H9 (cell line): ENCODE measurements around the gene KDM2A. TPM values are rescaled to one million over a fixed set of nuclear protein-coding genes. Genes with fewer than 3 reads are reported as not detected.

Source experiments
- DNase-seq: peaks from one replicate; pipeline ENCODE4 v3.0.0-alpha.2; 2017
- H2AFZ ChIP-seq: one replicate; pipeline ENCODE4 v1.6.1; 2013; ENCODE audit warnings: mild to moderate bottlenecking, low read length, control low read depth, moderate library complexity
- H2AK5ac ChIP-seq: 2 replicates; pipeline ENCODE4 v1.6.1; 2013; ENCODE audit warnings: low read length, control low read depth, mixed read lengths; ENCODE audit not compliant: insufficient read length
- H2BK120ac ChIP-seq: one replicate; pipeline ENCODE4 v1.6.1; 2013; ENCODE audit warnings: low read depth, mild to moderate bottlenecking, low read length, control low read depth, inconsistent platforms; ENCODE audit not compliant: poor library complexity, severe bottlenecking
- H2BK12ac ChIP-seq: 2 replicates; pipeline ENCODE4 v1.6.1; 2013; ENCODE audit warnings: low read length, control low read depth, mixed read lengths, low read depth; ENCODE audit not compliant: insufficient read length
- H2BK15ac ChIP-seq: 2 replicates; pipeline ENCODE4 v1.6.1; 2013; ENCODE audit warnings: low read depth, low read length, control low read depth
- H2BK20ac ChIP-seq: one replicate; pipeline ENCODE4 v1.6.1; 2013; ENCODE audit warnings: low read depth, mild to moderate bottlenecking, low read length, control low read depth, inconsistent platforms; ENCODE audit not compliant: poor library complexity, severe bottlenecking
- H2BK5ac ChIP-seq: 2 replicates; pipeline ENCODE4 v1.6.1; 2013; ENCODE audit warnings: low read length, control low read depth, mixed read lengths; ENCODE audit not compliant: insufficient read length
- H3K14ac ChIP-seq: 2 replicates; pipeline ENCODE4 v1.6.1; 2013; ENCODE audit warnings: low read length, control low read depth; ENCODE audit not compliant: insufficient read depth
- H3K18ac ChIP-seq: 2 replicates; pipeline ENCODE4 v1.6.1; 2013; ENCODE audit warnings: low read depth, mild to moderate bottlenecking, mixed read lengths, low read length, control low read depth; ENCODE audit not compliant: insufficient read length
- H3K23ac ChIP-seq: 2 replicates; pipeline ENCODE4 v1.6.1; 2013; ENCODE audit warnings: low read length, control low read depth, mixed read lengths, low read depth; ENCODE audit not compliant: insufficient read length
- H3K23me2 ChIP-seq: 2 replicates; pipeline ENCODE4 v1.6.1; 2013; ENCODE audit warnings: low read depth, mild to moderate bottlenecking, mixed read lengths, low read length, control low read depth; ENCODE audit not compliant: insufficient read length, poor library complexity, severe bottlenecking
- H3K27ac ChIP-seq: 2 replicates; pipeline ENCODE4 v1.5.1; 2013; ENCODE audit warnings: low read length, control low read depth, mixed read lengths, low read depth; ENCODE audit not compliant: insufficient read length
- H3K27me3 ChIP-seq: 2 replicates; pipeline ENCODE4 v1.6.1; 2013; ENCODE audit warnings: low read length, control low read depth, inconsistent platforms; ENCODE audit not compliant: insufficient read depth
- H3K4ac ChIP-seq: 2 replicates; pipeline ENCODE4 v1.6.1; 2013; ENCODE audit warnings: low read depth, mild to moderate bottlenecking, control low read depth, inconsistent platforms, low read length, moderate library complexity
- H3K4me1 ChIP-seq: 2 replicates; pipeline ENCODE4 v1.6.1; 2013; ENCODE audit warnings: low read length, control low read depth, inconsistent platforms; ENCODE audit not compliant: insufficient read depth
- H3K4me2 ChIP-seq: 2 replicates; pipeline ENCODE4 v1.6.1; 2013; ENCODE audit warnings: low read length, control low read depth, mixed read lengths; ENCODE audit not compliant: insufficient read length, insufficient read depth
- H3K56ac ChIP-seq: 2 replicates; pipeline ENCODE4 v1.6.1; 2013; ENCODE audit warnings: low read depth, mild to moderate bottlenecking, mixed read lengths, low read length, control low read depth; ENCODE audit not compliant: insufficient read length
- H3K79me1 ChIP-seq: 2 replicates; pipeline ENCODE4 v1.6.1; 2013; ENCODE audit warnings: low read depth, mild to moderate bottlenecking, moderate library complexity, low read length, control low read depth, inconsistent platforms; ENCODE audit not compliant: insufficient read depth, poor library complexity, severe bottlenecking
- H3K79me2 ChIP-seq: 2 replicates; pipeline ENCODE4 v1.6.1; 2013; ENCODE audit warnings: low read length, control low read depth, inconsistent platforms; ENCODE audit not compliant: insufficient read depth
- H3K9ac ChIP-seq: 2 replicates; pipeline ENCODE4 v1.6.1; 2013; ENCODE audit warnings: low read length, control low read depth, mixed read lengths; ENCODE audit not compliant: insufficient read length; ENCODE audit errors: extremely low read depth
- H3K9me3 ChIP-seq: one replicate; pipeline ENCODE4 v1.6.1; 2013; ENCODE audit warnings: low read depth, low read length, inconsistent platforms; ENCODE audit not compliant: control insufficient read depth
- H3T11ph ChIP-seq: one replicate; pipeline ENCODE4 v1.6.1; 2013; ENCODE audit warnings: mild to moderate bottlenecking, low read length, control low read depth, inconsistent platforms
- H4K20me1 ChIP-seq: one replicate; pipeline ENCODE4 v1.6.1; 2013; ENCODE audit not compliant: control insufficient read depth, insufficient read length, insufficient read depth
- H4K5ac ChIP-seq: 2 replicates; pipeline ENCODE4 v1.6.1; 2013; ENCODE audit warnings: low read depth, mild to moderate bottlenecking, mixed read lengths, low read length, control low read depth; ENCODE audit not compliant: insufficient read length
- H4K8ac ChIP-seq: replicated peaks from 2 replicates; pipeline ENCODE4 v1.6.1; 2013; ENCODE audit warnings: low read length, control low read depth, mixed read lengths, low read depth; ENCODE audit not compliant: insufficient read length
- H4K91ac ChIP-seq: 2 replicates; pipeline ENCODE4 v1.6.1; 2013; ENCODE audit warnings: low read depth, mild to moderate bottlenecking, moderate library complexity, mixed read lengths, low read length, control low read depth; ENCODE audit not compliant: insufficient read length
- H3K27ac Mint-ChIP-seq, 3 experiments: 2 replicates in 2 of 3; 3 replicates in 1 of 3; pipeline ENCODE4 v1.8.0; 2020 to 2021; ENCODE audit warnings: mixed read lengths in 3 of 3, mild to moderate bottlenecking in 1 of 3, moderate library complexity in 1 of 3
- H3K27me3 Mint-ChIP-seq: 2 replicates; pipeline ENCODE4 v1.8.0; 2021; ENCODE audit warnings: low read depth, mild to moderate bottlenecking, moderate library complexity, mixed read lengths
- H3K36me3 Mint-ChIP-seq, 3 experiments: 2 replicates in 2 of 3; 3 replicates in 1 of 3; pipeline ENCODE4 v1.8.0; 2020 to 2021; ENCODE audit warnings: low read depth in 3 of 3, mixed read lengths in 3 of 3; ENCODE audit not compliant: insufficient read depth in 1 of 3
- H3K4me1 Mint-ChIP-seq, 2 experiments: 2 replicates each; pipeline ENCODE4 v1.8.0; 2020; ENCODE audit warnings: mixed read lengths in 2 of 2
- H3K4me3 Mint-ChIP-seq, 2 experiments: 2 replicates in 1 of 2; 3 replicates in 1 of 2; pipeline ENCODE4 v1.8.0; 2020 to 2021; ENCODE audit warnings: mild to moderate bottlenecking in 2 of 2, mixed read lengths in 2 of 2, moderate library complexity in 1 of 2
- H3K9me3 Mint-ChIP-seq, 2 experiments: 2 replicates in 1 of 2; 3 replicates in 1 of 2; pipeline ENCODE4 v1.8.0; 2020; ENCODE audit warnings: mild to moderate bottlenecking in 2 of 2, mixed read lengths in 2 of 2, moderate library complexity in 1 of 2
- CTCF ChIP-seq: fragments of 200-600 bp; sonication (generic); conservative IDR thresholded peaks from 3 replicates; pipeline ENCODE4 v1.8.0; 2021; ENCODE audit warnings: antibody characterized with exemption, mild to moderate bottlenecking
- total RNA-seq: library from RNA; stranded (reverse); gene quantifications from 2 replicates; pipeline ENCODE4 v1.2.1, GENCODE V29; 2021

The KDM2A gene
- total RNA-seq, 1 experiment from 2014 or later: 85.9 TPM

GRCh38 chr11:67199751-67200150 lies 80.7 kb downstream of the KDM2A start:
- no peak overlapping the region for H3K23ac ChIP-seq
- no peak overlapping the region for H3K4ac ChIP-seq
- Mint-ChIP-seq H3K9me3 (no peaks in the 10 kb centered on the region), H3K4me3 (no peak overlapping the region), H3K36me3 (peaks cover 13 to 43% (median 40%) of the 10 kb centered on the region in 3 experiments; a peak in 6 of 7 replicates), H3K27ac (no peak overlapping the region), H3K4me1 (peaks cover 19 to 23% of the 10 kb centered on the region in 2 experiments), H3K27me3 (no peaks in the 10 kb centered on the region)
- H4K8ac ChIP-seq: no peak overlapping the region
- no peak overlapping the region for H3K18ac ChIP-seq
- no peak for TF ChIP-seq CTCF
- no peak overlapping the region for H4K5ac ChIP-seq
- no peaks in the 10 kb centered on the region for H3K27me3 ChIP-seq
- no peak overlapping the region for H2AFZ ChIP-seq
- no peak overlapping the region for H2BK120ac ChIP-seq
- no peak for DNase-seq
- no peak overlapping the region for H3K4me2 ChIP-seq
- no peaks in the 10 kb centered on the region for H3K79me2 ChIP-seq
- H3K79me1 ChIP-seq: no peaks in the 10 kb centered on the region
- no peak overlapping the region for H2AK5ac ChIP-seq
- no peak overlapping the region for H3K56ac ChIP-seq
- no peak overlapping the region for H2BK5ac ChIP-seq
- H3K27ac ChIP-seq: no peak overlapping the region
- H4K91ac ChIP-seq: no peak overlapping the region
- H3K9ac ChIP-seq: no peak overlapping the region
- no peak overlapping the region for H2BK15ac ChIP-seq
- H3K14ac ChIP-seq: no peak overlapping the region
- H2BK20ac ChIP-seq: no peak overlapping the region
- H3K23me2 ChIP-seq: no peaks in the 10 kb centered on the region
- no peak overlapping the region for H3T11ph ChIP-seq
- H4K20me1 ChIP-seq: no peaks in the 10 kb centered on the region
- H3K9me3 ChIP-seq: no peaks in the 10 kb centered on the region
- H2BK12ac ChIP-seq: no peak overlapping the region
- H3K4me1 ChIP-seq: peaks cover 2% of the 10 kb centered on the region; the same call in 1 of the 2 replicates
